GM18909 (cell line): ENCODE results near the gene ZC2HC1B.

ENCODE experiments used
- ATAC-seq: cut with Tn5 transposase; IDR thresholded peaks from one replicate; pipeline ENCODE4 v1.9.1; 2021; ENCODE audit warnings: mild to moderate bottlenecking; ENCODE audit not compliant: unreplicated experiment, poor library complexity

The ZC2HC1B gene

DNA sequence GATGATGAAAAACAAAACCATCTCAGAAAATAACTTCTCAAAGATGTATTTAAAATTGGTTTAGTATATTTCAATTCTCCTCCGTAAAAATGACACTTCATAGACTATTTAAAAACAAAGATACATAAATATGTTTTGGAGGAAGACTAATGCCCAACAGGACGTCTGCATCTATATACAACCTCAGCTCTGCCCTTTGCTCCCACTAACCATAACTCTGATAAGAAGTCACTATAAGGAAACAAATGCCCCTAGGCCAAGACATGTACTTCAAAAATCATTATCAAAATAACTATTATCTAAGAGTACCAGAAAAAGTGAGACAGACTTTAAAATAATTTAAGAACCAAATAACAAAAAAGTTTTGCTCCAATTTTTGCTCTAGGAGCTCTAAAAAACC, 120.4 kb downstream of the ZC2HC1B start:
- ATAC-seq, result no peak

DNA sequence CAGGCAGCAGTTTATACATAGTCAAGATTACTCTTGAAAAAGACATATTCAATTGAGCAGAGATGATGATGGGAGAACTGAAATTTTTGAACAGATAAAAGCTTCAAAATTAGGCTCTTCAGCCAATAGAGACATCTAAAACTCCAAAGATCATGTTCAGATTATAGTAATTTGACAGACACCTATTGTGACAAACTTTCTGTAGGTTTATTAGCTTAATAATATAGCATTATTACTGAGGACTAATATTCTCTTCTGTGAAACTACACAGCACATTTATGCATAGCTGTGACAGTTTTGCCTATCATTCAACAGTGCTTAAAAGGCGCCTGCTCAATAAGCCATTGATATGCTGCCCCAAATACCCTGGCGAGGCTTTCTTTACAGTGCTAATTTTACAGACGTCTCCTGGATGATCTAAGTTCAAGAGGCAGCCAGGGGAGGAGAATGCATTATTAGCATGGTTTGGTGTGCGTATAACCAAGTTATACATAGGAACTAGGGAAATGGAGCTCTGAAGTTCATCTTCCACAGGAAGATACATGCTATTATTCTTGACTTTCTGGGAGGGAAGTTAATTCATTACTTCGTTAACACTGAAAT, 122.3 kb downstream of the ZC2HC1B start:
- ATAC-seq, result no peak
